Measurements from ENCODE around the gene GABARAP.

GABARAP gene

GRCh38 chr17:7204828-7205461, 37.3 kb downstream of the GABARAP start:
- DNase-seq = peak; percentile 90 to 92

- DNase-seq = no peak
These were observed 37.9 kb downstream of the GABARAP start for GRCh38 chr17:7204336-7204735.

DNA sequence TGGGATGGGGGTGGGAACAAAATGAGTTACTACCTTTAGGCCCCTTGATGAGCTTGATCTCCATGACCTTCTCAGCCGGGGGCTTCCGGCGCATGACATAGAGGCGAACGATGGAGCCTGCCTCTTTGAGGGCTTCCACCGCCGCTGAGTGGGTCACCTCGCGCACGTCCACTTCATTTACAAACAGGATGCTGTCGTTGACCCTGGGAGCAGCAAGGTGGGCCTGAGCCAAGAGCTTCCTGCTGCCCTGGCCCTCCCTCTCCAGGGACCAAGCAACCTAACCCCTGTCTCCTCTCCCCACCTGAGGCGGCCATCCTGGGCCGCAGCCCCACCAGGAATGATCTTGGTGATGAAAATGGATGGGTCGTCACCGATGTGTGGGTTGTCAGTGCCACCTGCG, 38.9 kb downstream of the GABARAP start:
- DNase-seq = no peak

DNA sequence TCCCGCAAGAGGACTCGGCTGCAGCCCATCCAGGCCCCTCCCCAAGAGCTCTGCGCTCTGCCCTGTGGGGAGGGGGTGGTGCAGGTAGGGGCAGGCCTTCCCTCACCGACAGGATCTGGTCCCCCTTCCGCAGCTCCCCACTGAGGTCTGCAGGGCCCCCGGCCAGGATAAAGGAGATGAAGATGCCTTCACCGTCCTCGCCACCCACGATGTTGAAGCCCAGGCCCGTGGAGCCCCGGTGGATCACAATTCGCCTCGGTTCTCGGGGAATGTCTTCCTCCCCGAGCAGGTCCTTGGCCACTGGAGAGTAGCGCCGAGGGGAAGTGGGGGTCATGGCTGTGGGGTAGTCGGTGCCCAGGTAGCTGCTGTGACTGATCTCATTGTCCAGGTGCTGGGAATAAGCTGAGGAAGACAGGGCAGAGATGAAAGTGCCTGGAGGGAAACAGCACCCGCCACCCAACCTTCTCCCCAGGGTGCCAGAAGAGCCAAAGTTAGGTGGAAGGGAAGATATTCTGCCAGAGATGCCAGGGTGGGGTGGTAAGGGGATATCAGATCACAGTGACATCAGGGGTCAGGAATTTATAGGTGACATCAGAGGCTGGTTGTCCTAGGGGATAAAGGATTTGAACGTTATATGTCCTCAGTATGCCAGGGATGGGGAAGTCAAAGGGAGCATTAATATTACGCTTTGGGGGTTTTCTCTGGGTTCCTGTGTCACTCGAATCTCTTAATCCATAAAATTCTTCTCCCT, 45.4 kb downstream of the GABARAP start:
- DNase-seq = no peak

DNA sequence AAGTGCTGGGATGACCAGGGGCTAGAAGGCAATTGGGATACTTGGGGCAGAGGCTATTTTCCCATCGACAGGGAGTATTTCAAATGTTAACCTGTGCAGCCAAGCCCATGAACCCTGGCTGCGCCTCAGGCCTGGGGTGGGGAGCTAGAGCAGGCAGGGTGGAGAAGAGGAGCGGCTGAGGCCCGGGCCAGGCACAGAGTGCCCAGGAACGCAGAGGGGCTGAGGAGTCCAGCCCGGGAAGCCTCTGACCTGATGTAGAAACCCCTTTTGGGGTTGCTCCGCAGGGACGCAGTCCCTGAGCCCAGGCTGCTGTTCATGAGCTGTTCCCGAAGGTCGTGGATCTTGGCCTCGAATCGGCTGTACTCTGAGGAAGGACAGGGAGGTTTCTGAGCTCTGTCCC, 46.3 kb downstream of the GABARAP start:
- no peak for DNase-seq

DNA sequence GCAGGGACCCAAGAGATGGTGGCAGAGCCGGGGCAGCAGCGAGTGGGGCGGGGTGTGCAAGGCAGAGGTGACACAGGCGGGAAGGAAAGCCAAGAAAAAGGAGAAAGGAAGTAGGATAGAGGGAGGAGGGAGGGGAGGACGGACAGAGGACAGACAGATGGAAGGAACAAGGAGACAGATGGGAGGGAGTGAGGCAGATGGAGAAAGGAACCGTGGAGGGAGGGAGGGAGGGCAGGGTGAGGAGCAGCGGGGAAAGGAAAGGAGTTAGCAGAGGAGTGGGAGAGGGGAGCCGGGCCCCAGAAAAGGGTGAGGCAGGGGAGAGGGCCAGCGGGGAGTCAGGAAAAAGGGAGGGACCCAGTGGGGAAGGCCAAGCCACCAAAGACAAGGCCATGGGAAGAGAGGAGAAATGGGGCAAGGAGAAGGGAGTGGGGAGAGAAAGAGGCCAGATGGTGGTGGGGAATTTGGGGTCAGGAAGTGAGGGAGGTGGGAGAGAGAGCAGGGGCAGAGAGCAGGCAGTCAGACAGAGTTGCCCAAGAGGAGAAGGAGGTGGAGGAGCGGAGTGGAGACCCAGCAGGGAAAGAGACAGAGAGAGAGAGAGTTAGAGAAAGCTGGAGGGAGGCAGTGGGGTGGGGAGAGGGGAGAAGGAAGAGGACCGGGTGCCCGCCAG, 49.8 kb downstream of the GABARAP start:
- no peak for DNase-seq

DNA sequence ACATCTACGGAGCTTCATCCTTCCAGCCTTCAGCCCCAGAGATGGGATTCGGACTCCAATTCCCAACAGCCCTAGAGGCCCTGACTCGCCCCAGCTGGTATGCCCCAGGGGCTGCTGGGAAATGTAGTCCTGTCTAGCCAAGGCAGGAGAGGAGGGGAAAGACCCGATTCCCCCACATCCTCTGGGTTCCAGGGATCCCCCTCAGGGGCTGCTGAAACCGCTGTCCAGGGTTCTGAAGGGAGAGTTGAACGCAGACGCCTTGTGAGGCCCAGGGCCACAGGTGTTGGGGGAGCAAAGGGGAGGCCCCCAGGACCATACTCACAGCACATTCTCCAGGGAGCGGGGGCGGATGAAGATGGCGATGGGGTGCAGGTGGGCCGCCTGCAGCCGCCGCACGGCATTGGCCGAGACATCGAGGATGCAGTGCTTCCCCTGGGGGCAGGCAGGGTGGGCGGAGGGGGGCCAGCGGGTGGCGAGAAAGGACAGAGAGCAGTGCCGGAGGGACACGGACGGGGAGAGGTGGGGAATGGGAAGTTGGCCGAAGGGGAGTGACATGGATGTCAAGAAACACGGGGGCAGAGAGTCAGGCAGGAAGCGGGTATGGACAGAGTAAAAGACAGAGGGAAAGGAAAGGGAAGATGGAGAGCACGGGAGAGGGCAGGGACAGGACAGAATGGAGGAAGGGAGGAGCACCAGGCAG, 50.5 kb downstream of the GABARAP start:
- DNase-seq = peak; percentile 22 to 26

GRCh38 chr17:7191069-7191468, 51.2 kb downstream of the GABARAP start:
- DNase-seq = no peak

- no peak for DNase-seq
These were observed 51.9 kb downstream of the GABARAP start for GRCh38 chr17:7190276-7190917.

All from NCI-H1930 (cell line).